Thyroid gland (tissue), 4 donors: ENCODE results near the gene NKD1. TPM values are rescaled to one million over a fixed set of nuclear protein-coding genes. Genes with fewer than 3 reads are reported as not detected.
"Not testable (repeated sequence)": the region's sequence is repeated elsewhere in the genome, so short reads cannot be mapped to it uniquely, and the experiment has no call there.

Experiments used
- DNase-seq, 2 donors: peaks; one replicate each; pipeline ENCODE4 v3.0.0-alpha.2; 2019
- H3K27ac ChIP-seq, 3 donors: fragments of 200-600 bp; sonication (generic); 1 replicate in 2 of 3; 2 replicates in 1 of 3; pipeline ENCODE4 v1.5.1; 2016 to 2019; ENCODE audit warnings: mild to moderate bottlenecking in 1 of 3, moderate library complexity in 1 of 3
- H3K27me3 ChIP-seq: fragments of 200-600 bp; sonication (generic); one replicate; pipeline ENCODE4 v1.5.1; 2019
- H3K36me3 ChIP-seq, 2 donors: fragments of 200-600 bp; sonication (generic); one replicate each; pipeline ENCODE4 v1.5.1; 2016 to 2019
- H3K4me1 ChIP-seq, 2 donors: fragments of 200-600 bp; sonication (generic); one replicate each; pipeline ENCODE4 v1.5.1; 2017 to 2019
- H3K4me3 ChIP-seq, 3 donors: fragments of 200-600 bp; sonication (generic); replicated peaks in 1 of 3; 1 replicate in 2 of 3; 2 replicates in 1 of 3; pipeline ENCODE4 v1.5.1; 2016; ENCODE audit warnings: mild to moderate bottlenecking in 1 of 3
- H3K9me3 ChIP-seq: fragments of 200-600 bp; sonication (generic); one replicate; pipeline ENCODE4 v1.5.1; 2017
- POLR2A ChIP-seq, 2 donors: fragments of 450-650 bp; IDR thresholded peaks; one replicate each; pipeline ENCODE4 v1.6.1; 2017; ENCODE audit warnings: antibody characterized with exemption in 2 of 2, mild to moderate bottlenecking in 2 of 2, moderate library complexity in 1 of 2
- WGBS, 2 donors: methylation state at CpG; one replicate each; pipeline ENCODE4 v1.1.5; 2017; 5-methylcytosine and 5-hydroxymethylcytosine counted together
- intact Hi-C: fragments of 100-400 bp; cut with DNase I; formaldehyde crosslinking; loops from one replicate; pipeline ENCODE4 v1.15.1; 2023
- total RNA-seq, 4 donors: library from RNA; depleted of rRNA; stranded (reverse); fragments of >200 nt; gene quantifications; one replicate each; pipeline ENCODE4 v1.2.3, GENCODE V29; 2016
- TF ChIP-seq, protein P1 (sequence below), 6 experiments: fragments of 200-600 bp in 3 of 6; fragments of 450-650 bp in 3 of 6; sonication (generic) in 3 of 6; IDR thresholded peaks; one replicate each; pipeline ENCODE4 v1.5.1; 2016 to 2019; ENCODE audit warnings: antibody characterized with exemption in 6 of 6, mild to moderate bottlenecking in 2 of 6, inconsistent platforms in 1 of 6, moderate library complexity in 1 of 6

Gene NKD1
- total RNA-seq, 4 donors from 2014 or later = 0.63 to 13.8 (median 1.1) TPM

DNA sequence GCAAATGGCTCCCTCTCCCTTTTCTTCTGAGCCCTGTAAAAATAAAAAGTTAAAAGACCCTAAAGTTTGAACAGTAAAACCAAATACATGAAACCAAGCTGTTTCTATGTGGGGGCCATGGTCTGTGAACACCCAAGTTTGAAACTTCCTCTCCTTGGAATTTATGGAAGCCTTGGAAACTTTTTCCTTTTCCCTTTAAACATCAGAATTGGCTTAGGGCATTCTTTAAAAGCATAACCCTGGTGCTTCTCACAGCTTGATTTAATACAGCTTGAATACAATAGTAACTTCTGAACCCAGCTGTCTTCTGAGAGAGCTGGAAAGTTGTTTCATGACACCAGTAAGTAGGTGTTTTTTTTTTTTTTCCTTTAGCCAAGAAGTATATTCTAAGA is 26.5 kb downstream of the NKD1 start:
- H3K36me3 ChIP-seq = no peaks in the 10 kb centered on the region
- intact Hi-C loops = no loop called here
- no peaks in the 10 kb centered on the region for H3K27me3 ChIP-seq
- peak overlapping the region in 1 of 3 donors; percentile 37 for H3K27ac ChIP-seq
- H3K4me1 ChIP-seq = peaks cover 5% of the 10 kb centered on the region in 2 donors
- TF ChIP-seq, protein P1, sequence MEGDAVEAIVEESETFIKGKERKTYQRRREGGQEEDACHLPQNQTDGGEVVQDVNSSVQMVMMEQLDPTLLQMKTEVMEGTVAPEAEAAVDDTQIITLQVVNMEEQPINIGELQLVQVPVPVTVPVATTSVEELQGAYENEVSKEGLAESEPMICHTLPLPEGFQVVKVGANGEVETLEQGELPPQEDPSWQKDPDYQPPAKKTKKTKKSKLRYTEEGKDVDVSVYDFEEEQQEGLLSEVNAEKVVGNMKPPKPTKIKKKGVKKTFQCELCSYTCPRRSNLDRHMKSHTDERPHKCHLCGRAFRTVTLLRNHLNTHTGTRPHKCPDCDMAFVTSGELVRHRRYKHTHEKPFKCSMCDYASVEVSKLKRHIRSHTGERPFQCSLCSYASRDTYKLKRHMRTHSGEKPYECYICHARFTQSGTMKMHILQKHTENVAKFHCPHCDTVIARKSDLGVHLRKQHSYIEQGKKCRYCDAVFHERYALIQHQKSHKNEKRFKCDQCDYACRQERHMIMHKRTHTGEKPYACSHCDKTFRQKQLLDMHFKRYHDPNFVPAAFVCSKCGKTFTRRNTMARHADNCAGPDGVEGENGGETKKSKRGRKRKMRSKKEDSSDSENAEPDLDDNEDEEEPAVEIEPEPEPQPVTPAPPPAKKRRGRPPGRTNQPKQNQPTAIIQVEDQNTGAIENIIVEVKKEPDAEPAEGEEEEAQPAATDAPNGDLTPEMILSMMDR (IDR thresholded peaks at IDR 0.05) = no peak
- TF ChIP-seq POLR2A (IDR thresholded peaks at IDR 0.05) = no peak
- no peak overlapping the region for H3K4me3 ChIP-seq
- no peak for DNase-seq
- H3K9me3 ChIP-seq = no peaks in the 10 kb centered on the region

GRCh38 chr16:50575743-50576142 is 27.5 kb downstream of the NKD1 start:
- no peaks in the 10 kb centered on the region for H3K27me3 ChIP-seq
- H3K36me3 ChIP-seq = no peaks in the 10 kb centered on the region
- DNase-seq = no peak
- intact Hi-C loops = no loop called here
- no peak overlapping the region for H3K4me3 ChIP-seq
- WGBS, 2 donors = 93 to 96% methylated on average over 2 of the region's 2 CpGs
- no peaks in the 10 kb centered on the region for H3K9me3 ChIP-seq
- TF ChIP-seq POLR2A (IDR thresholded peaks at IDR 0.05) = no peak
- TF ChIP-seq, protein P1 (IDR thresholded peaks at IDR 0.05) = no peak
- H3K4me1 ChIP-seq = peaks cover 14% of the 10 kb centered on the region in 2 donors
- no peak overlapping the region for H3K27ac ChIP-seq

- no peaks in the 10 kb centered on the region for H3K27me3 ChIP-seq
- no peaks in the 10 kb centered on the region for H3K9me3 ChIP-seq
- 97 to 99% methylated on average over 3 of the region's 3 CpGs for WGBS, 2 donors
- no peak overlapping the region for H3K4me3 ChIP-seq
- TF ChIP-seq POLR2A (IDR thresholded peaks at IDR 0.05) = no peak
- H3K36me3 ChIP-seq = no peaks in the 10 kb centered on the region
- peaks cover 20 to 22% of the 10 kb centered on the region in 2 donors for H3K4me1 ChIP-seq
- DNase-seq = no peak
- intact Hi-C loops = no loop called here
- H3K27ac ChIP-seq = no peak overlapping the region
Observed at GRCh38 chr16:50576403-50577113, 28.4 kb downstream of the NKD1 start.

DNA sequence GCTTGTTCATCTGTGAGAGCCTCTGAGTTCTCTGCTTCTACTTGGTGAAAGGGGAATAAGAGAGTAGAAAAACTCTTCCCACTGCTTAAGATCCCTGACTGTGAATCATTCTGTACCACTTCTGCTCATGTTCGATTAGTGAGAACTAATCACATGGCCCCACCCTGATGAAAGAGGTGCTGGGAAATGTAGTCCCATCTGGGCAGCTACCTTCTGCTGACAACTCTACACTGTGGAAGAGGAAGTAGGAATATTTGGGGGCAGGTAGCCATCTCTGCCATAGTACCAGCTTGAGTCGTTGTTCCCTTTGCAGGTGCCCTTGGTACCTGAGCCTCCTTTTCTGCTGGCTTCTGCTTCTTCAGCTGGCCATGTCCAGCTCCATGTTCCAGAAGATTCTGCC is 29.9 kb downstream of the NKD1 start:
- Histone ChIP-seq H3K9me3 (no peaks in the 10 kb centered on the region), H3K36me3 (no peaks in the 10 kb centered on the region), H3K27ac (no peak overlapping the region), H3K27me3 (no peaks in the 10 kb centered on the region), H3K4me3 (no peak overlapping the region), H3K4me1 (peaks cover 21 to 25% of the 10 kb centered on the region in 2 donors)
- 81% methylated on average over 2 of the region's 2 CpGs for WGBS, 2 donors
- DNase-seq = no peak
- intact Hi-C loops = no loop called here
- no peak for TF ChIP-seq POLR2A (IDR thresholded peaks at IDR 0.05)
- TF ChIP-seq, protein P1 (IDR thresholded peaks at IDR 0.05) = no peak

DNA sequence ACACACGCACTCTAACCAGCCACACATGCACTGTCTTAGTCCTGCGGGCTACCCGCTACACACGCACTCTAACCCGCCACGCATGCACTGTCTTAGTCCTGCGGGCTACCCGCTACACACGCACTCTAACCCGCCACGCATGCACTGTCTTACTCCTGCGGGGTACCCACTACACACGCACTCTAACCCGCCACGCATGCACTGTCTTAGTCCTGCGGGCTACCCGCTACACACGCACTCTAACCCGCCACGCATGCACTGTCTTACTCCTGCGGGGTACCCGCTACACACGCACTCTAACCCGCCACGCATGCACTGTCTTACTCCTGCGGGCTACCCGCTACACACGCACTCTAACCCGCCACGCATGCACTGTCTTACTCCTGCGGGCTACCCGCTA is 31.2 kb downstream of the NKD1 start:
- H3K27ac ChIP-seq, H3K9me3 ChIP-seq, intact Hi-C loops, H3K4me3 ChIP-seq, H3K27me3 ChIP-seq, H3K36me3 ChIP-seq, DNase-seq: not testable (repeated sequence)
- H3K4me1 ChIP-seq = peaks cover 20 to 23% of the 10 kb centered on the region in 2 donors
- WGBS, 2 donors = 97 to 99% methylated on average over 31 to 32 of the region's 32 CpGs

DNA sequence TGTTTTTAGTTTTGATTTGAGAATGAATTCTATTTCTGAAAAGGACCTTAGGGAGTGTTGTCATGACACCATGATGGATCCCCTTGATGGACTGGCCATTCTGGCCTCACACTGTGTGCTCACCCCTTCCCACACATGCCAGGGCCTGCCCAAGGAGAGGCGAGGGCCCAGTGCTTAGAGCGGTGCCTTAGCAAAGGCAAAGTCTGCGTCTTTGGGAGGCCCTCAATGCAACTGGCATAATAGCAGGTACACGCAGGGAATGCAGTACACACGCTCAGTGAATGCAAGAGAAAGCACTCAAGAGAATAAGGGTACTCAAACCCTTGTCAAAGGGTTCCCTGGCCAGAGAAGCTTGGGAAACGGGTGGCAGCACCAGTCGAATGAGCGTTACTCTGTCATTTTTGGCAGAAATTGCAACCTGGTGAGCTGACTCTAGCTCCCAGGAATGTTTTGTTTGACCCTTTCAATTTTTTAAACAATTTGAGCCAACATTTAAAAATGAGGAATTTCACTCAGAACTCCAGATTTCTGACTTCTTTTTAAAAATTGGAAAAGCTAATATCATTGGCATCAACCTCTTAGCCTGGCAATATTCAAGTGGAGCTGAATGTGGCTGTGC is 32.1 kb downstream of the NKD1 start:
- intact Hi-C loops = no loop called here
- 42 to 52% methylated on average over 8 of the region's 8 CpGs for WGBS, 2 donors
- H3K9me3 ChIP-seq = no peaks in the 10 kb centered on the region
- H3K36me3 ChIP-seq = no peaks in the 10 kb centered on the region
- no peaks in the 10 kb centered on the region for H3K27me3 ChIP-seq
- peak overlapping the region in 1 of 3 donors; percentile 1 for H3K27ac ChIP-seq
- H3K4me3 ChIP-seq = no peak overlapping the region
- peak; percentile 16 to 34 for DNase-seq
- TF ChIP-seq, protein P1 (IDR thresholded peaks at IDR 0.05) = no peak
- peaks cover 17 to 20% of the 10 kb centered on the region in 2 donors for H3K4me1 ChIP-seq
